Heart left ventricle (tissue), 16 donors: Measurements from ENCODE around the gene MAPKAP1. TPM values are rescaled to one million over a fixed set of nuclear protein-coding genes. Genes with fewer than 3 reads are reported as not detected.

ENCODE experiments used
- ATAC-seq, 4 donors: fragments of 200-7000 bp; cut with Tn5 transposase; one replicate each; pipeline ENCODE4 v1.9.1; 2020 to 2022; ENCODE audit warnings: moderate library complexity in 4 of 4, mild to moderate bottlenecking in 3 of 4, moderate number of reproducible peaks in 1 of 4
- DNase-seq, 5 donors: peaks; one replicate each; pipeline ENCODE4 v3.0.0-alpha.2; 2020
- H3K27ac ChIP-seq, 12 donors: fragments of 200-600 bp; sonication (generic) in 4 of 12; one replicate each; pipeline versions ENCODE4 v1.5.0 to v1.8.0; 2016 to 2022; ENCODE audit warnings: mild to moderate bottlenecking in 2 of 12
- H3K27me3 ChIP-seq, 9 donors: fragments of 200-600 bp; sonication (generic) in 2 of 9; one replicate each; pipeline versions ENCODE4 v1.5.1 to v1.8.0; 2016 to 2022; ENCODE audit warnings: mild to moderate bottlenecking in 3 of 9
- H3K36me3 ChIP-seq, 9 donors: fragments of 200-600 bp; sonication (generic) in 2 of 9; one replicate each; pipeline versions ENCODE4 v1.5.0 to v1.8.0; 2018 to 2022; ENCODE audit warnings: mild to moderate bottlenecking in 2 of 9
- H3K4me1 ChIP-seq, 12 donors: fragments of 200-600 bp; sonication (generic) in 4 of 12; one replicate each; pipeline versions ENCODE4 v1.5.0 to v1.8.0; 2016 to 2022; ENCODE audit warnings: mild to moderate bottlenecking in 3 of 12
- H3K4me3 ChIP-seq, 12 donors: fragments of 200-600 bp; sonication (generic) in 4 of 12; one replicate each; pipeline versions ENCODE4 v1.5.0 to v1.8.0; 2017 to 2022; ENCODE audit warnings: mild to moderate bottlenecking in 9 of 12, moderate library complexity in 4 of 12
- H3K9me3 ChIP-seq, 12 donors: fragments of 200-600 bp; sonication (generic) in 4 of 12; one replicate each; pipeline versions ENCODE4 v1.5.0 to v1.8.0; 2016 to 2022; ENCODE audit warnings: mild to moderate bottlenecking in 1 of 12
- POLR2A ChIP-seq, 2 donors: fragments of 450-650 bp; IDR thresholded peaks; one replicate each; pipeline ENCODE4 v1.6.1; 2017; ENCODE audit warnings: antibody characterized with exemption in 2 of 2, mild to moderate bottlenecking in 2 of 2, moderate library complexity in 2 of 2
- WGBS, 4 donors: extraction: QIAGEN DNeasy Blood & Tissue Kit in 2 of 4; methylation state at CpG; one replicate each; pipeline versions ENCODE4 v1.1.5 to v1.1.7; 2013 to 2018; 5-methylcytosine and 5-hydroxymethylcytosine counted together
- intact Hi-C, 10 donors: fragments of 100-400 bp; cut with DNase I; formaldehyde crosslinking; loops; one replicate each; pipeline versions ENCODE4 v1.11.1 to v1.14.2; 2022
- polyA plus RNA-seq, 2 donors: library from polyadenylated mRNA; stranded (reverse); fragments of 200-250 nt; gene quantifications; one replicate each; pipeline ENCODE4 v1.2.3, GENCODE V29; 2013
- total RNA-seq, 9 donors: library from RNA; depleted of rRNA in 2 of 9; stranded (reverse); fragments of >200 nt in 2 of 9; fragmentation: NEBNext Ultra II Directional in 3 of 9; extraction: Animal tissue kit (Norgen Biotek cat#: 25700) in 3 of 9; gene quantifications; one replicate each; pipeline versions ENCODE4 v1.1.0 to v1.2.4, GENCODE V29; 2016 to 2023
- TF ChIP-seq, protein P1 (sequence below), 12 donors: fragments of 200-600 bp; sonication (generic) in 4 of 12; IDR thresholded peaks; one replicate each; pipeline versions ENCODE4 v1.5.0 to v1.8.0; 2018 to 2022; ENCODE audit warnings: antibody characterized with exemption in 12 of 12, mild to moderate bottlenecking in 5 of 12
- donor health status: ischemic (EF 13 %, LVEDD 7.1; RV severe dilation, severe dysfunction).
- donor health status: healthy with polysubstance abuse.
- donor health status: DM: no; HTN: yes; CAD: no.
- donor health status: DM: no; HTN: no; CAD: no.
- donor health status: ischemic (EF 25% LVEDD 6.9; RV normal size, moderate dysfunction).
- donor health status: ischemic (EF 25% LVEDD 5.7; RV mildly dilated, moderate dysfunction).
- donor health status: healthy.
- donor health status: DM: yes; HTN: yes; CAD: no.
- donor health status: ischemic (EF 35%, LVEDD 5.7; RV mildly dilated, moderate dysfunction).
- donor health status: nonischemic (EF 11% LVEDD 7.7; RV severe dilation, severe dysfunction).
- donor health status: DM: yes; HTN: yes; CAD: no.
- donor health status: PGD.
- donor health status: ischemic (EF 29% LVEDD 5.4; RV normal size, mild dysfunction).
- donor health status: nonischemic (EF 23%, LVEDD 6.1; RV moderate dilation, normal function).

MAPKAP1 gene
- total and polyA plus RNA-seq, 11 donors, result 76.2 to 145 (median 124) TPM

DNA sequence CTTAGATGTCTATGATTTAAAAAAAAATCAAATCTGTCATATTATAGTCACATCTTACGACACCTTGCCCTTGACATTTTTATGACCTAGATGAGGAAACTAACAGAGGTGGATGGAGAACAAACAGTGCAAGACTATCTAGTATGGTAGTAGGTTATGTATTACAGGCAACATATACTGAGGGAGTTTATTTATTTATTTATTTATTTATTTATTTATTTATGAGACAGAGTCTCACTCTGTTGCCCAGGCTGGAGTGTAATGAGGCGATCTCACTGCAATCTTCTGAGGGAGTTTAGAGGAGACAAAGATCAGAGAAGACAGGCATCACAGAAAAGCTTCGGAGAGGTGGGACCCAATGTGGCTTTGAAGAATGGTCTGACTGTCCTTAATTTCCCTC lies 35.6 kb upstream of the MAPKAP1 start:
- intact Hi-C loops, result loop anchor here in 1 of 10 donors (10.0 kb wide), 1 partner anchor 188 kb away; no protein-coding TSS in a partner anchor
- no peak for TF ChIP-seq POLR2A (IDR thresholded peaks at IDR 0.05)
- TF ChIP-seq, protein P1, sequence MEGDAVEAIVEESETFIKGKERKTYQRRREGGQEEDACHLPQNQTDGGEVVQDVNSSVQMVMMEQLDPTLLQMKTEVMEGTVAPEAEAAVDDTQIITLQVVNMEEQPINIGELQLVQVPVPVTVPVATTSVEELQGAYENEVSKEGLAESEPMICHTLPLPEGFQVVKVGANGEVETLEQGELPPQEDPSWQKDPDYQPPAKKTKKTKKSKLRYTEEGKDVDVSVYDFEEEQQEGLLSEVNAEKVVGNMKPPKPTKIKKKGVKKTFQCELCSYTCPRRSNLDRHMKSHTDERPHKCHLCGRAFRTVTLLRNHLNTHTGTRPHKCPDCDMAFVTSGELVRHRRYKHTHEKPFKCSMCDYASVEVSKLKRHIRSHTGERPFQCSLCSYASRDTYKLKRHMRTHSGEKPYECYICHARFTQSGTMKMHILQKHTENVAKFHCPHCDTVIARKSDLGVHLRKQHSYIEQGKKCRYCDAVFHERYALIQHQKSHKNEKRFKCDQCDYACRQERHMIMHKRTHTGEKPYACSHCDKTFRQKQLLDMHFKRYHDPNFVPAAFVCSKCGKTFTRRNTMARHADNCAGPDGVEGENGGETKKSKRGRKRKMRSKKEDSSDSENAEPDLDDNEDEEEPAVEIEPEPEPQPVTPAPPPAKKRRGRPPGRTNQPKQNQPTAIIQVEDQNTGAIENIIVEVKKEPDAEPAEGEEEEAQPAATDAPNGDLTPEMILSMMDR (IDR thresholded peaks at IDR 0.05), result no peak

DNA sequence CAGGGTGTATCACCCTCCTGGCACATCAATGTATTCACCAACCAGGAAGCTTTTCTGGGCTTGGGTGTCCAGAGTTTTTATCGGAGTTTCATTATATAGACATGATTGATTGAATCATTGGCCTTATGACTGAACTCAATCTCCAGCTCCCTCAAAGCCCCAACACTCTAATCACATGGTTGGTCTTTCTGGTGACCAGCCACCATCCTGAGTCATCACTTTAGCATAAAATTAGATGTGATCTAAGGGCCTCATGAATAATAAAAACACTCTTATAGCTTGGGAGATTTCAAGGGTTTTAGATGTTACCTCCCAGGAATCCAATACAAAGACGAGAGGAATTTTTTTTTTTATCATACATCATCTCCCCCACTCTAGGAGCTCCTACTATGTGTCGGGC lies 32.4 kb upstream of the MAPKAP1 start:
- DNase-seq (no peak), ATAC-seq (no peak)
- Histone ChIP-seq H3K4me1 (no peaks in the 10 kb centered on the region), H3K9me3 (no peaks in the 10 kb centered on the region), H3K27ac (no peak overlapping the region), H3K4me3 (no peak overlapping the region), H3K27me3 (no peaks in the 10 kb centered on the region), H3K36me3 (no peaks in the 10 kb centered on the region)
- 87 to 96% (median 94%) methylated on average over 3 of the region's 3 CpGs for WGBS, 4 donors
- TF ChIP-seq POLR2A (IDR thresholded peaks at IDR 0.05), result no peak
- TF ChIP-seq, protein P1 (IDR thresholded peaks at IDR 0.05), result no peak
- intact Hi-C loops, result no loop called here

More for the DNA sequence above, 35.6 kb upstream of the MAPKAP1 start:
- DNase-seq, result no peak
- Histone ChIP-seq H3K36me3 (no peaks in the 10 kb centered on the region), H3K4me1 (peaks cover 0 to 11% (median 5%) of the 10 kb centered on the region in 12 donors), H3K4me3 (no peak overlapping the region), H3K27ac (no peak overlapping the region), H3K9me3 (no peaks in the 10 kb centered on the region), H3K27me3 (no peaks in the 10 kb centered on the region)
- 88 to 95% (median 90%) methylated on average over 3 of the region's 3 CpGs for WGBS, 4 donors
- ATAC-seq, result no peak

DNA sequence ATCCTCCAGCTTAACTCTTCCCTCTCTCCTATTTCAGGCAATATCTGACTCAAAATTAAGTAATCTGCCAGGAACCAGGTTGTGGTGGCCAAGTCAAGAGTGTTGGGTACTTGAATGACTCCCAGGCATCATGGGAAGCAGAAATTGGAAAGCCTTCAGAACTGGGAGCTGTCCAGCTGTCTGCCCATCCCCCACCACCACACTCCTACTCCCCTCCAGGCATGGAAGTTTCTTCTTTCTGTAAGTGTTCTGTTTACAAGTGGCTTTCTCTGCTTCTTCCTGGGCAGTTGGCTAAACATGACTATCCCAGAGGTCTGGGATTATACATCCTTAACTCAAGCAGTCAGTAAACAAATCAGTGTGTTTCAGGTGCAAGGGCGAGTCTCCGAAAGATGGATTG lies 25.6 kb upstream of the MAPKAP1 start:
- intact Hi-C loops, result no loop called here
- Histone ChIP-seq H3K27me3 (no peaks in the 10 kb centered on the region), H3K4me1 (no peaks in the 10 kb centered on the region), H3K4me3 (no peak overlapping the region), H3K9me3 (no peaks in the 10 kb centered on the region), H3K36me3 (no peaks in the 10 kb centered on the region), H3K27ac (no peak overlapping the region)
- ATAC-seq, result no peak
- TF ChIP-seq, protein P1 (IDR thresholded peaks at IDR 0.05), result no peak
- TF ChIP-seq POLR2A (IDR thresholded peaks at IDR 0.05), result no peak
- no peak for DNase-seq
- WGBS, 4 donors, result 92 to 100% (median 96%) methylated on average over 2 of the region's 2 CpGs

DNA sequence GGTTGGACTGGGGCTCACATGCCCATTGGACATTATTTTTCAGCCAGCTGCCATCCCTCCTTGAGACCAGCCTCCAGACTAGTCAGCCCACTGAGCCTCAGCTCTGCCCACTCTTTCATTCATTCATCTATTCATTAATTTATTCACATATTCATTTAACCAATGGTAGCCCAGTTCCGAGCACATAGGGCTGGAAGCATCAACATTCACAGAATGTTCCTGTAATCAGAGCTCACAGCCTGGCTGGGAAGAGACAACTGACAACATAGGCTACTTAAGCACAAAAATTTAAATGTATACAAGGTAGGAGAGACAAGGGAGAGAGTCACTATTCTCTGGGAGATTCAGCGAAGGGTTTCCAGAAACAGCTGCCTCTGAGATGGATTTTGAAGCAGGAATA lies 23.2 kb upstream of the MAPKAP1 start:
- H3K4me3 ChIP-seq, result no peak overlapping the region
- no peaks in the 10 kb centered on the region for H3K36me3 ChIP-seq
- no peaks in the 10 kb centered on the region for H3K27me3 ChIP-seq
- TF ChIP-seq, protein P1 (IDR thresholded peaks at IDR 0.05), result no peak
- TF ChIP-seq POLR2A (IDR thresholded peaks at IDR 0.05), result no peak
- WGBS, 4 donors, result 86 to 88% (median 88%) methylated on average over 2 of the region's 2 CpGs
- no peaks in the 10 kb centered on the region for H3K9me3 ChIP-seq
- no peak overlapping the region for H3K27ac ChIP-seq
- ATAC-seq (no peak), DNase-seq (no peak)
- H3K4me1 ChIP-seq, result no peaks in the 10 kb centered on the region
- intact Hi-C loops, result no loop called here
